ENCODE measurements around the gene TMEM212.

DNA sequence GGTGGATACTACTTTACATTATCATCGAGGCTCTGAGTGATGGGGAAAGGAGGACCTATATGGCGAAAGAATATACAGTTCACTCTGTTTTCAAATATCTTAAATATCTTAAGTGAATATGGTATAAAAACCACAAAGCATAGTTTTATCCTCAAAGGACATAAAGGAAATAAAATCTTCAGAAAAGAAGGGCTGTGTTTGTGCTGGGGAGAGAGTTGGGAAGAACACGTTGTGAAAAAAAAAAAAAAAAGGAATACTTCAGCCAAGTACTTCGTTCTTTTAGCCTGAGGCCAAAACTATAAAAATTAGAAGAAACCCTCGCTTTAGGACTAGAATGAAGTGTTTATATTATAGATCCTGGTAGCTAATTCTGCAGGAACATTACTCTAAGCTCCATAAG lies 10.2 kb upstream of the TMEM212 start:
- TF ChIP-seq, protein P1, sequence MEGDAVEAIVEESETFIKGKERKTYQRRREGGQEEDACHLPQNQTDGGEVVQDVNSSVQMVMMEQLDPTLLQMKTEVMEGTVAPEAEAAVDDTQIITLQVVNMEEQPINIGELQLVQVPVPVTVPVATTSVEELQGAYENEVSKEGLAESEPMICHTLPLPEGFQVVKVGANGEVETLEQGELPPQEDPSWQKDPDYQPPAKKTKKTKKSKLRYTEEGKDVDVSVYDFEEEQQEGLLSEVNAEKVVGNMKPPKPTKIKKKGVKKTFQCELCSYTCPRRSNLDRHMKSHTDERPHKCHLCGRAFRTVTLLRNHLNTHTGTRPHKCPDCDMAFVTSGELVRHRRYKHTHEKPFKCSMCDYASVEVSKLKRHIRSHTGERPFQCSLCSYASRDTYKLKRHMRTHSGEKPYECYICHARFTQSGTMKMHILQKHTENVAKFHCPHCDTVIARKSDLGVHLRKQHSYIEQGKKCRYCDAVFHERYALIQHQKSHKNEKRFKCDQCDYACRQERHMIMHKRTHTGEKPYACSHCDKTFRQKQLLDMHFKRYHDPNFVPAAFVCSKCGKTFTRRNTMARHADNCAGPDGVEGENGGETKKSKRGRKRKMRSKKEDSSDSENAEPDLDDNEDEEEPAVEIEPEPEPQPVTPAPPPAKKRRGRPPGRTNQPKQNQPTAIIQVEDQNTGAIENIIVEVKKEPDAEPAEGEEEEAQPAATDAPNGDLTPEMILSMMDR (IDR thresholded peaks at IDR 0.05; ENCODE audit: poor library complexity) = no peak
- TF ChIP-seq EZH2phosphoT487 (IDR thresholded peaks at IDR 0.05; ENCODE audit: low read depth, severe bottlenecking, unreplicated experiment) (no peak), EZH2 (IDR thresholded peaks at IDR 0.05; ENCODE audit: borderline replicate concordance) (no peak)
